ENCODE results near the gene TIMM10.
"Not testable (repeated sequence)": the region's sequence is repeated elsewhere in the genome, so short reads cannot be mapped to it uniquely, and the experiment has no call there.

The TIMM10 gene

DNA sequence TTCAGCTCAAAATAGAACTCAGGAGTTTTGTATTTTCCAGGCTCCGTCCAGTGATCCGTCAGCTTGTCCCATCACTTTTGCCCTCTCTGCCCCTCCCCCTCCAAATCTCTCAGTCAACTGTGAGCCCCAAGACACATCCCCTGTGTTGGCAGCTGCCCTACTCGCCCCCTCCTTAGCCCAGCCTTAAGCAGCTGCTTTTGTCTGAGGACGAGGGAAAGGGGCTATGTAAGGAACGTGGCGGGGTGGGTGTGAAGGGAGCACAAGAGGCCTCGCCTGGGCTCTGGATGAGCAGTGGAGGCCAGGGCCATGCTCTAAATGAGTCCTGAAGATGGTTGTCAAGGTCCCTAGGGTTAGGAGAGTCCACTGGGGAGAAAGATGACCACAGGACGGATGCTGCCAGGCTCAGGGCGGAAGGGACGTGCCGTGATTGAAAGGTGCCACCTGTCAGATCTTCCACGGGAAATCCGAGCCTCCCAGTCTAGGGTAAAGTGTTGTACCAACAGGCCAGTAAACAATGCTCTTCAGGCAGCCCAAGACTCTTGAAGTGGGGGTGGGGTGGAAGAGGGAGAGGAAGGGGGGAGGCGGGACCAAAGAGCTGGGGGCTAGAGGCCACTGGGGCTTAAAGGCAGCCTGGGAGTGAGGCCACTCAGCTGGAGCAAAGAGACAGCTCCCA is 6.5 kb upstream of the TIMM10 start, which contains the start of gene SMTNL1:
SMTNL1 (plus strand) TSS at position 649 of the 673 bp plus-strand sequence. CDS start 5,048 bp downstream, outside the sequence.
- Histone ChIP-seq H3K9me3 (ENCODE audit: severe bottlenecking) (no peaks in the 10 kb centered on the region), H3K4me1 (ENCODE audit: insufficient read depth, poor library complexity, severe bottlenecking) (no peaks in the 10 kb centered on the region), H3K4me3 (ENCODE audit: severe bottlenecking) (no peak within 1 kb of the TSS), H3K27me3 (ENCODE audit: insufficient read depth, poor library complexity, severe bottlenecking) (no peaks in the 10 kb centered on the region), H3K27ac (ENCODE audit: poor library complexity, severe bottlenecking) (no peak within 1 kb of the TSS), H3K36me3 (ENCODE audit: low read depth) (no peaks in the 10 kb centered on the region)
- no peak for TF ChIP-seq CTCF (IDR thresholded peaks at IDR 0.05; ENCODE audit: poor library complexity, severe bottlenecking)
- DNase-seq (ENCODE audit: low spot score) (no peak), ATAC-seq (ENCODE audit: low read depth) (no peak)

DNA sequence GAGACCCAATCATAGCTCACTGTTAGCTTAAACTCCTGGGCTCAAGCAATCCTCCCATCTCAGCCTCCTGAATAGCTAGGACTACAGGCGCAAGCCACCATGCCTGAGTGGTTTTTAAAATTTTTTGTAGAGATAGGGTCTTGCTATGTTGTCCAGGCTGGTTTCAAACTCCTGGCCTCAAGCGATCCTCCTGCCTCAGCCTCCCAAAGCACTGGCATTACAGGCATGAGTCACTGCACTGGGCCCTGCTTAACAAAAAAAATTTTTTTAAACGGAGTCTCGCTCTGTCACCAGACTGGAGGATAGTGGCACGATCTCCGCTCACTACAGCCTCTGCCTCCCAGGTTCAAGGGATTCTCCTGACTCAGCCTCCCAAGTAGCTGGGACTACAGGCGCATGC is 3.9 kb upstream of the TIMM10 start:
- not testable (repeated sequence) for ATAC-seq (ENCODE audit: low read depth); H3K27ac ChIP-seq (ENCODE audit: poor library complexity, severe bottlenecking); H3K36me3 ChIP-seq (ENCODE audit: low read depth); H3K27me3 ChIP-seq (ENCODE audit: insufficient read depth, poor library complexity, severe bottlenecking); H3K4me1 ChIP-seq (ENCODE audit: insufficient read depth, poor library complexity, severe bottlenecking); DNase-seq (ENCODE audit: low spot score); H3K4me3 ChIP-seq (ENCODE audit: severe bottlenecking); H3K9me3 ChIP-seq (ENCODE audit: severe bottlenecking)

DNA sequence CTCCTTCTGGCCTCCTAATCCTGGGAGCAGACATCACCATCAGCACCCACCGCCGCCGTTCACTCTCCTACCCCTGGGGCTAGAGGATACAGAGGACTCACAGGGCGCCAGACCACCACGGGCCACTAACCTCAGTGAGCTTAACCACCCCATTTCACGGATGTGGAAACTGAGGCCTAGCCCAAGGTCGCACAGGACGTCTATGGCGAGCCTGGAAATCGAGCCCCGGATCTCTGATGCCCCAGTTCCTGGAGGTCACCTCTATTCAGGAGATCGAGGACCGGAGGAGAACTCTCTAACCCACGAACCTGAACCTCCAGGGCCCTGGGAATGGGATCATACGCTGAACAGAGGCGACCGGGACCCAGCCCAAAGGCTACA is 349 bp downstream of the TIMM10 start:
- ATAC-seq (ENCODE audit: low read depth) (peak; percentile 9; the same call in 2 of the 3 replicates), DNase-seq (ENCODE audit: low spot score) (no peak)
- Histone ChIP-seq H3K27me3 (ENCODE audit: insufficient read depth, poor library complexity, severe bottlenecking) (no peaks in the 10 kb centered on the region), H3K36me3 (ENCODE audit: low read depth) (peaks cover 12% of the 10 kb centered on the region), H3K4me3 (ENCODE audit: severe bottlenecking) (peak overlapping the region; percentile 53), H3K27ac (ENCODE audit: poor library complexity, severe bottlenecking) (peak overlapping the region; percentile 24), H3K9me3 (ENCODE audit: severe bottlenecking) (no peaks in the 10 kb centered on the region), H3K4me1 (ENCODE audit: insufficient read depth, poor library complexity, severe bottlenecking) (no peaks in the 10 kb centered on the region)
- TF ChIP-seq CTCF (IDR thresholded peaks at IDR 0.05; ENCODE audit: poor library complexity, severe bottlenecking): no peak

DNA sequence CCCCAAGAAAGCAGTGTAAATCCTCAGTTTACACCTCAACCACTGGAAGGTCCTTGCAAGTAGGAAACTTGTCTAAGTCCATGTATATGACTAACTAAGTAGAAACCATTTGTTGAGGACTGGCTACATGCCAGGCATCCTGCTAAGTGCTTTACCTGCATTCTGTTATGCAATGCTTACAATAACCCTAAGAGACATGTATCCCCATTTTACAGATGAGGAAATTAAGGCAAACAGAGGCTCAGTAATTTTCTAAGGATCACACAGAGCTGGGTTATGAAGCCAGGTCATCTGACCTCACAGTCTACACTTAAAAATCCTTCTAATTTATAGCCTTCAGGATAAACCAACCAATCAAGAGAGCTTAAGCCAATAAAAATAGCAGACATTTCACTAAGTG is 1.5 kb downstream of the TIMM10 start:
- no peak overlapping the region for H3K27ac ChIP-seq (ENCODE audit: poor library complexity, severe bottlenecking)

GRCh38 chr11:57527056-57527631 is 3.4 kb downstream of the TIMM10 start:
- no peak for DNase-seq (ENCODE audit: low spot score)
- peaks cover 12% of the 10 kb centered on the region for H3K36me3 ChIP-seq (ENCODE audit: low read depth)
- H3K27ac ChIP-seq (ENCODE audit: poor library complexity, severe bottlenecking): no peak overlapping the region
- 0 out of 3 replicates have a peak, but pooled peaks have one; percentile 23 for ATAC-seq (ENCODE audit: low read depth)
- H3K4me3 ChIP-seq (ENCODE audit: severe bottlenecking): no peak overlapping the region
- no peaks in the 10 kb centered on the region for H3K27me3 ChIP-seq (ENCODE audit: insufficient read depth, poor library complexity, severe bottlenecking)
- peak; percentile 92 for TF ChIP-seq CTCF (IDR thresholded peaks at IDR 0.05; ENCODE audit: poor library complexity, severe bottlenecking)
- H3K4me1 ChIP-seq (ENCODE audit: insufficient read depth, poor library complexity, severe bottlenecking): no peaks in the 10 kb centered on the region
- H3K9me3 ChIP-seq (ENCODE audit: severe bottlenecking): no peaks in the 10 kb centered on the region

More for the DNA sequence above, 1.5 kb downstream of the TIMM10 start:
- H3K4me3 ChIP-seq (ENCODE audit: severe bottlenecking): no peak overlapping the region
- H3K27me3 ChIP-seq (ENCODE audit: insufficient read depth, poor library complexity, severe bottlenecking): no peaks in the 10 kb centered on the region
- no peak for DNase-seq (ENCODE audit: low spot score)
- peaks cover 12% of the 10 kb centered on the region for H3K36me3 ChIP-seq (ENCODE audit: low read depth)
- no peak for TF ChIP-seq CTCF (IDR thresholded peaks at IDR 0.05; ENCODE audit: poor library complexity, severe bottlenecking)
- H3K4me1 ChIP-seq (ENCODE audit: insufficient read depth, poor library complexity, severe bottlenecking): no peaks in the 10 kb centered on the region
- H3K9me3 ChIP-seq (ENCODE audit: severe bottlenecking): no peaks in the 10 kb centered on the region
- no peak for ATAC-seq (ENCODE audit: low read depth)

Measured in RWPE2 (cell line).